ENCODE results near the gene DNAH6. TPM values are rescaled to one million over a fixed set of nuclear protein-coding genes. Genes with fewer than 3 reads are reported as not detected.
"Not testable (repeated sequence)": the region's sequence is repeated elsewhere in the genome, so short reads cannot be mapped to it uniquely, and the experiment has no call there.

The DNAH6 gene
- total RNA-seq, 1 donor from 2014 or later, result 2.0 TPM

DNA sequence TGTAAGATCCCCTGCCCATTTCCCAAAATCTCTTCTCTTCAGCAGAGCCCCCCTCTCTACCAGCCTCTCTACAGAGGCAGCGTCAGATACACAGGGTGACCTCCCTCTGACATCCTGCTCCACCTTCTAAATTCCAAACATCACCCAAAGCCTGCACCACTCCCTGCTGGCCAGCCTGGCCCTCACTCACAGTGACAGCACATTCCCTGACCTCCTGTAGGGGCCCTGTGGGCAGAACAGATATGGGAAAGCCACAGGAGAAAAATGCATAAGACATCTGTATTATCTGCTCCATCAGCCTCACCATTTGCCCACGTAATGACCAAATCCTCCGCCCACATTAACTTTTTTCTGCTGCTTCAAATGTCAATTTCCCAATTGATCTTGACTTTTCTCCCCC lies 324.0 kb downstream of the DNAH6 start:
- no peak for ATAC-seq
- DNase-seq (ENCODE audit: low spot score), result peak; percentile 10
- intact Hi-C loops (cut with DNase I), result no loop called here

- intact Hi-C loops (cut with DNase I), result no loop called here
- ATAC-seq (no peak), DNase-seq (ENCODE audit: low spot score) (no peak)
Measured at GRCh38 chr2:84841577-84841976, 325.3 kb downstream of the DNAH6 start.

DNA sequence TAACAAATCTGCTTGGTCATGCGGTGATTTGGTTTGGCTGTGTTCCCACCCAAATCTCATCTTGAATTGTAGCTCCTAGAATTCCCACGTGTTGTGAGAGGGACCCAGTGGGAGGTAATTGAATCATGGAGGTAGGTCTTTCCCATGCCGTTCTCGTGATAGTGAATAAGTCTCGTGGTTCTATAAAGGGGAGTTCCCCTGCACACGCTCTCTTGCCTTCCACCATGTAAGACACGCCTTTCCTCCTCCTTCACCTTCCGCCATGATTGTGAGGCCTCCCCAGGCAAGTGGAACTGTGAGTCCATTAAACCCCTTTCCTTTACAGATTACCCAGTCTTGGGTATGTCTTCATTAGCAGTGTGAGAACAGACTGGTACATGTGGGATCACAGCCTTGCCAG lies 327.8 kb downstream of the DNAH6 start:
- DNase-seq (ENCODE audit: low spot score) (peak; percentile 17), ATAC-seq (no peak)
- intact Hi-C loops (cut with DNase I), result no loop called here

DNA sequence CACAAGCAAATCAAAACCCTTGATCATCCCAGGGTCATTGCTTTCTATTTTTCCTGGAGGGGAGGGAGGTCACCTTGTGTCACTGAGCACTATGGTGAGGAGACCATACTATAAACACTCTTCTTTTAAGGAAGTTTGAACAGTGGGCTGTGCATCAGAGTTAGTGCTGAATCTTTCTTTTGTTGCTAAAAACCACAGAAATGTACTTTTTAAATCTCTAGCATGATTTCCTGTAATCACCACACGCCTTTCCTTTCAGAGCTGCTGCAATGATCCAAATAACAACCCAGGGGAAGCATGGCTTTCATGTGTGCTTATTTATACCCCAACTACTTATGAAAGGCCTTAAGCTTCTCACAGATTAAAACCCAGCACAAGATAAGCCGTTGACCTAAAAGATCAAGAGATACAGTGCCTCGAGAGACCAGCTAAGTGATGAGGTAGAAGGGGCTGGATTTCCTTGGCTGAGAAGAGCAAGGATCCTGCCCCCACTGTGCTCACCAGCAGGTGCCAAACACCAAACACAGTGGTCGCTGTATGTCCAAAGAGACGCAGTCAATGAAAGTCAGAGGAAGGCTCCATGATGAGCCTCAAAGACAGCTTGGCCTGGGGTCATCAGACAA lies 329.9 kb downstream of the DNAH6 start:
- DNase-seq (ENCODE audit: low spot score), result peak; percentile 21
- ATAC-seq, result peak; percentile 65
- intact Hi-C loops (cut with DNase I), result no loop called here

DNA sequence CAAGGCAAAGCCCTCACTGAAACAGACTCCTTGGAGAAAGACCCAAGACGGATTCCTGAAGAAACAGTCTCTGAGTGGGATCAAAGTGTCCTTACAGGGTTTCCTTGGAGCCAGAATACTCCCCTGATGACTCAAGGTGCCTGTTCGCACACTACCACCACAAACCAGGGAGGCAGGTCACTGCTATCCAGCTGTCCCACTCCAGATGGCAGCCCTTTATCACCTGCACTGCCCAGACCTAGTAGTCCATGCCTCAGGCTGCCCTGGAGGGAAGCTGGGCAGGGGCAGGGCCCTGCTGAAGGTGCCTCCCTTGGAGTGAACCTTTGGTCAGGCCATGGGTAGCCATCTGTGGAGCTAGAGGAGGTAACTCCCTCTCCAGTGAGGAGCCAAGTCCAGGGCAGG lies 330.4 kb downstream of the DNAH6 start:
- DNase-seq (ENCODE audit: low spot score) (peak; percentile 40), ATAC-seq (no peak)
- intact Hi-C loops (cut with DNase I), result no loop called here

GRCh38 chr2:84847326-84848050 lies 331.2 kb downstream of the DNAH6 start:
- DNase-seq (ENCODE audit: low spot score), result peak; percentile 30
- intact Hi-C loops (cut with DNase I), result no loop called here
- no peak for ATAC-seq

DNA sequence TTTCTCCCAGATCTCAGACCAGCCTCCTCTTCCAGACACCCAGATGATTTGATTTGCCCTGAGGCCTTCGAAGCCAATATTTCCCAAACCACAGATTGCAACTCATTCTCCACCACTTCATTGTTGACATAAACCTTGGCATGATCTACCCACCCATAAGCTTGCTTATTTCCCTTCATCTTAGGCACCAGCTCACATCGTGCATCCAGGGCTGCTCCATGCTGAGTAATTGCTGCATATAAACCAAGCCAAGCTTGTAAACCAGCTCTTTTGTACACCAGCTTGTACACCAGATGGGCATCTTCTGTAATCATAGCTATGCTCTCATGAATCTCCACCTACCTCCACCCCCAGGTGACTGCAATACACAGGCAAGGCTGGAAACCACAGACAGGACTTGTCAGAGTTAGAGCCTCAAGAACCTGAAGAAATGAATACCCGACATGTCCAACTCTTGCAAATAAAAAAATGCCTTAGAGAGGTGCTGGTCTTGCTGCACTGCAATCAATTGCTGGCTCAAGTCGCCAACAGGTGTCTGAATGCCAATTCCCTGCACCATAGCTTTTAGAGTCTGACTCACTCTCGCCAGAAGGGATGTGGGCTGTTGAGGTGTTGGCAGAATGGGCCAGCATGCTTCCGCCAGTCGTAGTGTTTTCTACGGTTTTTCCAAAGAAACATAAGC lies 333.1 kb downstream of the DNAH6 start:
- ATAC-seq (no peak), DNase-seq (ENCODE audit: low spot score) (peak; percentile 15)
- intact Hi-C loops (cut with DNase I), result no loop called here

- DNase-seq (ENCODE audit: low spot score) (peak; percentile 25), ATAC-seq (no peak)
- intact Hi-C loops (cut with DNase I), result no loop called here
Measured at GRCh38 chr2:84850471-84850870, 334.2 kb downstream of the DNAH6 start.

- ATAC-seq, result no peak
- intact Hi-C loops (cut with DNase I), result no loop called here
- no peak for DNase-seq (ENCODE audit: low spot score)
Measured at GRCh38 chr2:84851876-84852275, 335.6 kb downstream of the DNAH6 start.

- intact Hi-C loops (cut with DNase I), result no loop called here
- ATAC-seq (no peak), DNase-seq (ENCODE audit: low spot score) (peak; percentile 21)
Measured at GRCh38 chr2:84854850-84855249, 338.6 kb downstream of the DNAH6 start.

GRCh38 chr2:84855731-84856130 lies 339.4 kb downstream of the DNAH6 start:
- intact Hi-C loops (cut with DNase I), result no loop called here
- ATAC-seq (no peak), DNase-seq (ENCODE audit: low spot score) (peak; percentile 8)

DNA sequence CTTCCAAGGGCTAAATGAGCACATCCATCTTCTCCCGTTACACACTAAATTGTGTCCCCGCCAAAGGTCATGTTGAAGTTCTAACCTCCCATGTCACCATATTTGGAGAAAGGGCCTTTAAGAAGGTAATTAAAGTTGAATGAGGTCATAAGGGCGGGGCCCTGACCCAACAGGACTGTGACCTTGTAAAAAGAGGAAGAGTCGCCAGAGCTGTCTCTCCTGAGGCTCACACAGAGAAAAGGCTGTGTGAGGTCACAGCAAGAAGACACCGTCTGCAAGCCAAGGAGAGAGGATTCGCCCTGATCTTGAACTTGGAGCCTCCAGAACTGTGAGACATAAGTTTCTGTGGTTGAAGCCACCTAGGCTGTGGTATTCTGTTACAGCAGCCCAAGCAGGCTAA lies 340.5 kb downstream of the DNAH6 start:
- intact Hi-C loops (cut with DNase I), result no loop called here
- ATAC-seq (no peak), DNase-seq (ENCODE audit: low spot score) (no peak)

- intact Hi-C loops (cut with DNase I), result no loop called here
- ATAC-seq, result no peak
- DNase-seq (ENCODE audit: low spot score), result peak; percentile 10
Measured at GRCh38 chr2:84857566-84857965, 341.3 kb downstream of the DNAH6 start.

- ATAC-seq, result no peak
- intact Hi-C loops (cut with DNase I), result no loop called here
Measured at GRCh38 chr2:84858123-84858522, 341.8 kb downstream of the DNAH6 start.

DNA sequence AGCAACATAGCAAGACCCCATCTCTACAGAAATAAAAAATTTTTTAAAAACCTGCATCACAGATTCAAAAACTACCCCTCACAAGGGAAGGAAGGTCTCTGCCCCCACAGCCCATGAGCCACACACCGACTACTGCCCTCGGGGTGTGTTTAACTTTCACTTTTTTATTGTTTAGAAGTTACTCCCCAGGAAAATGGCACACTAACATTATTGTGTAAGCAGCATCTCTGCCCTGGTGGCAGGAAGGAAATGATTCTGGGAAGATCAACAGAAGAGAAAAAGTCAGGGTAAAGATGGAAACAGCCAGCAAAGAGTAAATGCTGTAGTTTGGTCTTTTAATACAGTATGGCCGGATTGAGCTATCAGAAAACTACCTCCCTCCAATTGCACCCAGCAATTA lies 342.6 kb downstream of the DNAH6 start:
- ATAC-seq (no peak), DNase-seq (ENCODE audit: low spot score) (no peak)
- intact Hi-C loops (cut with DNase I), result no loop called here

More at GRCh38 chr2:84858123-84858522, 341.8 kb downstream of the DNAH6 start:
- DNase-seq (ENCODE audit: low spot score), result peak; percentile 19

- DNase-seq (ENCODE audit: low spot score), result no peak
- intact Hi-C loops (cut with DNase I), result no loop called here
Measured at GRCh38 chr2:84861539-84861938, 345.2 kb downstream of the DNAH6 start.

GRCh38 chr2:84862006-84862405 lies 345.7 kb downstream of the DNAH6 start:
- intact Hi-C loops (cut with DNase I), result no loop called here
- ATAC-seq, result no peak

More at GRCh38 chr2:84861539-84861938, 345.2 kb downstream of the DNAH6 start:
- no peak for ATAC-seq

DNA sequence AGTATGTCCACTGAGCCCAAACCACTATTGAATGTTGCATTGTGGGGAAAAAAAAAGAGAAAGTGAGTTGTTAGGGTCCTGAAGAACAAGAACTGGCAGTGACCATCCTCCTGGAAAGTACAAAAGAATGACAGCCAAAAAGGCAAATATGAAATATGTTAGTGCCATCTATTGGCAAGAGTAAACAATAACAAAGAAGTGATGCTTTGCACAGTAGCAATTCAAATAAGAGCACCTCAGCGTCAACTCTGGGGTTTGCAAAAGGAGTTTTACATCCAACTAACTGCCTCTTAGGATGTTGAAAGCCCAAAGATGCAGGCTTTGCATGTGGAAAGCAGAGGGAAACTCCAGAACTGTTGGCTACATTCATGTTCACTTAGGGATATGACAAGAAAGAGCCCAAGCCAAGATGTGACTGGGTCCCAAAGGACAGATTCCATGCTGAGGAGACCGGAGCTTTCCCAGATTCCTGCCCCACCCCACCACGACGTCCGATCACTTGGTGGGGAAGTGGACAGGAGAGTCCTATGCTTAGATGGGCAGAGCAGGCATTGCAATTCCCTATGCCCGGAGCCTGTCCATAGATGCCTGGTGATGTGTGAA lies 349.0 kb downstream of the DNAH6 start:
- intact Hi-C loops (cut with DNase I), result no loop called here
- DNase-seq (ENCODE audit: low spot score) (peak; percentile 8), ATAC-seq (no peak)

More at GRCh38 chr2:84862006-84862405, 345.7 kb downstream of the DNAH6 start:
- DNase-seq (ENCODE audit: low spot score), result peak; percentile 42

DNA sequence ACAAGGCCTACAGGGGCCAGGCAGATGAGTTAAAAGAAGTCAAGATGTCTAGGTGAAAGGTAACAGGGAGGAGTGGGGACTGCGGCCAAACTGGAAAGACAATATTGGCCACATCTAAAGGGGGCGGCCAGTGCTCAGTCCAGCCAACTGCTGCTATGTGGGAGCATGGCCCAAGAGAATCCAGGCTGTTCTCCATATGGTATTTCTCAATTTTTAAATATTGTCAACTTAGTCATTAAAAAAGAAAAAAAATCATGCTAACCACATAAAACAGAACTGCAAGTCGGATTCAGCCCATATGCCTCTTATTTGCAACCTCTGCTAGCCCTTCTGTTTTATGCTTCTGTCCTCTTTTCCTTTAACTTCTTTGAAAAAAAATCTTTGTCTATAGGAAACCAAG lies 349.8 kb downstream of the DNAH6 start:
- intact Hi-C loops (cut with DNase I), result no loop called here
- no peak for ATAC-seq
- DNase-seq (ENCODE audit: low spot score), result peak; percentile 18

GRCh38 chr2:84868327-84868726 lies 352.0 kb downstream of the DNAH6 start:
- intact Hi-C loops (cut with DNase I); ATAC-seq; DNase-seq (ENCODE audit: low spot score): not testable (repeated sequence)

Measured in sciatic nerve (tissue), 2 donors.